GM10266 (cell line): ENCODE results near the gene CASS4.

Source experiments
- DNase-seq: peaks from one replicate; pipeline ENCODE4 v3.0.0; 2012; ENCODE audit errors: extremely low spot score
- CTCF ChIP-seq: IDR thresholded peaks from 2 replicates; pipeline ENCODE4 v1.5.1; 2012; ENCODE audit warnings: mild to moderate bottlenecking, low read depth; ENCODE audit not compliant: control insufficient read depth, insufficient read depth; ENCODE audit errors: missing control alignments

The CASS4 gene

GRCh38 chr20:56445130-56445529 is 33.1 kb downstream of the CASS4 start:
- TF ChIP-seq CTCF = no peak
- DNase-seq = no peak

- no peak for TF ChIP-seq CTCF
- DNase-seq = no peak
Observed at GRCh38 chr20:56445540-56445939, 33.5 kb downstream of the CASS4 start.

GRCh38 chr20:56447227-56447626 is 35.2 kb downstream of the CASS4 start:
- no peak for DNase-seq
- no peak for TF ChIP-seq CTCF

GRCh38 chr20:56449459-56449858 is 37.4 kb downstream of the CASS4 start:
- DNase-seq = no peak
- no peak for TF ChIP-seq CTCF

- TF ChIP-seq CTCF = no peak
- no peak for DNase-seq
Observed at GRCh38 chr20:56451056-56451765, 39.2 kb downstream of the CASS4 start.

GRCh38 chr20:56453352-56453751 is 41.3 kb downstream of the CASS4 start:
- TF ChIP-seq CTCF = no peak
- peak; percentile 68 for DNase-seq

GRCh38 chr20:56454754-56455153 is 42.7 kb downstream of the CASS4 start:
- DNase-seq = peak; percentile 56
- no peak for TF ChIP-seq CTCF
